ENCODE data around the gene TMC2.
A peak's percentile ranks its signal among the peaks of the same experiment; 100 is the strongest.
"Not testable (repeated sequence)": the region's sequence is repeated elsewhere in the genome, so short reads cannot be mapped to it uniquely, and the experiment has no call there.

The TMC2 gene

GRCh38 chr20:2654831-2655230 is 118.5 kb downstream of the TMC2 start:
- H3K4me3 Mint-ChIP-seq = peak overlapping the region; percentile 95 to 96

DNA sequence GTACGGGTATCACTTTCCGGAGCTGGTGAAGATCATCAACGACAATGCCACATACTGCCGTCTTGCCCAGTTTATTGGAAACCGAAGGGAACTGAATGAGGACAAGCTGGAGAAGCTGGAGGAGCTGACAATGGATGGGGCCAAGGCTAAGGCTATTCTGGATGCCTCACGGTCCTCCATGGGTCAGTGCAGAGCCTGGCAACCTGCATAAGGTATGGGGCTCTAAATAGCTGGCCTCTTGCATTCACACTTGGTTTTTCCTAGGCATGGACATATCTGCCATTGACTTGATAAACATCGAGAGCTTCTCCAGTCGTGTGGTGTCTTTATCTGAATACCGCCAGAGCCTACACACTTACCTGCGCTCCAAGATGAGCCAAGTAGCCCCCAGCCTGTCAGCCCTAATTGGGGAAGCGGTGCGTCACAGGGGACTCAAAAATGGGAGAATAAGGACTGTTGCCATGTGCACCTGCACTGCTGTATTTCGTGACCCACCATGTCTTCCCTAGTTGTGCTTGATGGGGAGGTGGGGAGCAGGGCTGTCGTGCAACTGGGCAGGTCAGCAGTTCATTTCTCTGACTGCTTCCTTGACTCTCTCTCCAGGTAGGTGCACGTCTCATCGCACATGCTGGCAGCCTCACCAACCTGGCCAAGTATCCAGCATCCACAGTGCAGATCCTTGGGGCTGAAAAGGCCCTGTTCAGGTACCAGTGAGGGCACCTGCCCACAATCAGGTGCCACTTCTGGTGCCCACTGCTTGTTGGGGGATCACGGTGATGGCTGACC is 119.2 kb downstream of the TMC2 start:
- ATAC-seq (no peak), DNase-seq (no peak)
- no peaks in the 10 kb centered on the region for H3K9me3 Mint-ChIP-seq
- peak overlapping the region in 1 of 2 donors; percentile 97 for H3K27ac Mint-ChIP-seq
- H3K4me1 Mint-ChIP-seq = peaks cover 62% of the 10 kb centered on the region
- H3K27me3 Mint-ChIP-seq = no peaks in the 10 kb centered on the region
- H3K4me3 Mint-ChIP-seq = peak overlapping the region; percentile 95 to 96

More at GRCh38 chr20:2654831-2655230, 118.5 kb downstream of the TMC2 start:
- Mint-ChIP-seq H3K9me3 (no peaks in the 10 kb centered on the region), H3K4me1 (peaks cover 65% of the 10 kb centered on the region), H3K27ac (peak overlapping the region; percentile 74 to 97), H3K27me3 (no peaks in the 10 kb centered on the region)
- ATAC-seq (no peak), DNase-seq (no peak)

DNA sequence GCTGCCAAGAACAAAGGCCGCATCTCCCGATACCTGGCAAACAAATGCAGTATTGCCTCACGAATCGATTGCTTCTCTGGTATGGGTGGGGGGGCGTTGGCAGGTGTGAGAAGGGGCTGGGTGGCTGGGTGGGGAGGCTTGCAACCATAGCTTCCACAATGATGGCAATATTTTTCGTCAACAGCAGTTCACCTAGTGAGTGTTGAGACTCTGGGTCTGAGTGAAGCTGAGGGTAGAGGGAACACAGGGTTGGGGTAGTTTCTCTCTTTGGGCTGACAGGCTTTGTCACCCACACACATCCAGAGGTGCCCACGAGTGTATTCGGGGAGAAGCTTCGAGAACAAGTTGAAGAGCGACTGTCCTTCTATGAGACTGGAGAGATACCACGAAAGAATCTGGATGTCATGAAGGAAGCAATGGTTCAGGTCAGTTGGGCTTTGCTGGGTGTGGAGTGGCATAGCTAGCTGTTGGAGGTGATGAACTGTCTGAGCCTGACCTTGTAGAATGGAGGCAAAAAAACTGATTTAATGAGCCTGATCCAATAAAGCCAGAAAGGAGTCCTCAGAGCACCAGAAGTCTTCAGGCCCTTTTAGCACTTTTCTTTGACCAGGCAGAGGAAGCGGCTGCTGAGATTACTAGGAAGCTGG is 120.2 kb downstream of the TMC2 start:
- no peak for ATAC-seq
- Mint-ChIP-seq H3K4me3 (peak overlapping the region in 1 of 2 donors; percentile 49), H3K27ac (peak overlapping the region; percentile 66 to 71), H3K9me3 (no peaks in the 10 kb centered on the region), H3K27me3 (no peaks in the 10 kb centered on the region), H3K4me1 (peaks cover 60% of the 10 kb centered on the region)
- DNase-seq = no peak

- no peak for DNase-seq
- peaks cover 66% of the 10 kb centered on the region for H3K4me1 Mint-ChIP-seq
- ATAC-seq = no peak
- H3K9me3 Mint-ChIP-seq = no peaks in the 10 kb centered on the region
- peak overlapping the region in 1 of 2 donors; percentile 75 for H3K27ac Mint-ChIP-seq
- no peak overlapping the region for H3K4me3 Mint-ChIP-seq
- no peaks in the 10 kb centered on the region for H3K27me3 Mint-ChIP-seq
Measured at GRCh38 chr20:2657241-2657640, 120.9 kb downstream of the TMC2 start.

- H3K4me3 Mint-ChIP-seq = no peak overlapping the region
- ATAC-seq (no peak), DNase-seq (no peak)
- no peaks in the 10 kb centered on the region for H3K27me3 Mint-ChIP-seq
- peaks cover 71% of the 10 kb centered on the region for H3K4me1 Mint-ChIP-seq
- no peaks in the 10 kb centered on the region for H3K9me3 Mint-ChIP-seq
- peak overlapping the region in 1 of 2 donors; percentile 75 for H3K27ac Mint-ChIP-seq
Measured at GRCh38 chr20:2657674-2658073, 121.3 kb downstream of the TMC2 start.

DNA sequence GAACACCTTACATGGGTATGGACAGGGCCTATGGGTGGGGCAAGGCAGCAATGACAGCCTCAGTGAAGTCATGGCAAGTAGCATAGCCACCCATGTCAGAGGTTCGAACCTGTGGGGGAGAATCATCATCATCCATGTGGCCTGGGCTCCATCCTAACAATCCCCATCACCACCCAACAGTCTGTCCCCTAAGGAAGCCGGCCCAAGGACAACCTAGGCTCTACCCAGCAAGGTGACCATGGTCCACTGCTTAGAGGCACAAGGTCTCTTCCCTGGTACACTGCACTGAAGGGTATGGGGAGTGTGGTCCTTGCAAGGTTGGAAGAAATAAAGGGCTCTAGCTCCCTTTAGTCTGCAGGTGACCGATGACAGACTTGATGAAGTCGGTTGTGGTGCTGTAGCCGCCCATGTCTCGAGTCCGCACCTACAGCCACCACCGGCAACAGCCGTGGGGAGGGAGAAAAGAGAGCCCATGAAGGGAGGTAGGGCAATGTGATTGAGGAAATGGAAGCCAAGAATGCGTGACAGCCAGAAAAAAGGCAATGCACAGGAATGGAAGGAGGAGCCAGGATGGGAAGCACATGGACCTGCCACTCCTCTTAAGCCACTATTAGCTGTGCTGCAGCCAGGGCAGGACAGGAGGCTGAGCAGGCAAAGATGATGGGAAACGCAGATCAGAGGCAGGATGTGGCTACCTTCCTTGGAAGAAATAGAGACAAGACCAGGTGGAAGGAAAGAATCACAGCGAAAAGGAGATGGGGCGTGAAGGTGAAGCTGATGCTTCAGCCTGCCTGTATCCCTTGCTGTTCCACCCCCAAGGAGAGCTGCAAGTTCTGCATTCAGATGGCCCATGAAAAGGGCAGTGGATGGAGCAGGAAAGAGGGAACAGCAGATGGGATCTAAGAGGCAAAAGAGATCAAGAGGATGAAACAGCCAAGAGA is 122.3 kb downstream of the TMC2 start:
- H3K9me3 Mint-ChIP-seq = no peaks in the 10 kb centered on the region
- ATAC-seq = peak; percentile 39
- DNase-seq = no peak
- H3K4me1 Mint-ChIP-seq = peaks cover 78% of the 10 kb centered on the region
- H3K27me3 Mint-ChIP-seq = no peaks in the 10 kb centered on the region
- H3K27ac Mint-ChIP-seq = peak overlapping the region; percentile 22 to 76
- peak overlapping the region in 1 of 2 donors; percentile 27 for H3K4me3 Mint-ChIP-seq

DNA sequence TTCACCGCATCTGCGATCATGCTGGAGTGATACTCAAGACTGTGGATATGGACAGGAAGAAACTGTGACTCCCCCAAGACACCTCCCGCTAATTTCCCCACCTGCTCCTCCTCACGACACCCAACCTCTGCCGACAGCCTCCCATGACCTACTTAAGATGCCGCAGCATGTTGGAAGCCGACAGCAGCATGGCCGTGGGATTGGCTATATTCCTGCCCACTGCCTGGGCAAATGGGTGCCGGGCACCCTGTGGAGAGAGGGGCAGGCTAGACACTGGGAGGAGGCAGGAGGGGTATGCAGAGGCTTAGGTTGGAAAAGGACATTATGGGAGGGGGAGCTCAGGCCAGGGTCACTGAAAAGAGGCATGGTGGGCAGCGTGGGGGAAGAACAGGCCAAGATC is 123.2 kb downstream of the TMC2 start:
- Mint-ChIP-seq H3K9me3 (no peaks in the 10 kb centered on the region), H3K27me3 (no peaks in the 10 kb centered on the region), H3K4me3 (no peak overlapping the region), H3K4me1 (peaks cover 75% of the 10 kb centered on the region), H3K27ac (peak overlapping the region in 1 of 2 donors; percentile 30)
- no peak for DNase-seq
- no peak for ATAC-seq

DNA sequence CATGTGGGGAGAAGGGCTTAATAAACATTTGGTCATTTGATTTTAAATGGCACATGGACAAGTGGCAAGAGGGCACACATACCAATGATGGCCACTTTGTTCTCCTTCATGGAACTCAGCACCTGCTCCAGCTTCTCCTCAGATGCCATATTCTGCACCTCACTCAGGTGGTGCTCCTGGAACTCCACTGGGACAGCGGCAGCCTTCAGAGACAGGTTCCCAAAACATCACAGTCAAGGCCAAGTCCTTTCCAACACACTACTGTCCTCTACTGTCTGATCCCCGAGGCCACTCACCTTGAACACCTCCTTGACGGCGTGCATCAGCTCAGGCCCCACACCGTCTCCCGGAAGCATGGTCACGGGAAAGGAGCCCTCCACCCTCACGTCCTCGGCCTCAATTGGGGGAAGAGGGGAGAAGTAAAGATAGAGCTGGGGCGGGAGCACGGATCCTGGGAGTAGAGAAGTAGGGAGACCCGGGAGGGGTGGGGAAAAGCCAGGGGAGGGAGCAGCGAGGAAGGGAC is 127.1 kb downstream of the TMC2 start:
- H3K9me3 Mint-ChIP-seq = no peaks in the 10 kb centered on the region
- DNase-seq = no peak
- H3K27ac Mint-ChIP-seq = peak overlapping the region; percentile 96 to 98
- no peaks in the 10 kb centered on the region for H3K27me3 Mint-ChIP-seq
- peak overlapping the region; percentile 90 to 91 for H3K4me3 Mint-ChIP-seq
- ATAC-seq = no peak
- peaks cover 46% of the 10 kb centered on the region for H3K4me1 Mint-ChIP-seq

- no peaks in the 10 kb centered on the region for H3K27me3 Mint-ChIP-seq
Measured at GRCh38 chr20:2663887-2664719, 127.7 kb downstream of the TMC2 start, which contains the start of gene IDH3B. Gene IDH3B (minus strand): TSS chr20:2664216. CDS start chr20:2664188, 28 bp downstream.

DNA sequence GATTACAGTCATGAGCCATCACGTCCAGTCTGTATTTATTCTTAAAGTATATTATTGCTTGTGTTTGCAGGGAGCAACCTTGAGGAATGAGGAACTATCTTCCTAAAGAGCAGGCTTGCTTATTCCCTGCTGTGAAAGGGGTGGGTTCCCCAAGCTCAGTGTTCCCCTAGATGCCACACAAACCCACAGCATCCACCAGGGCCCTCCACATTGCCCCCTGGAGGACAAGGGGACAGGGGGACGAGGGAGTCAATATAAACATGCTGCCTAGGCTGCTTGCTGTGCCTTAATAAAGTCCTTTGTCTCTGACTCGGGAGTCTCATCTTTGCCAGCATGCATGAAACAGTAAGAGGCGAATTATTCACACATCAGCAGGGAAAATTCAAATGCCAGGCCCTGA is 135.6 kb downstream of the TMC2 start:
- Mint-ChIP-seq H3K4me3 (no peak overlapping the region), H3K9me3 (no peaks in the 10 kb centered on the region), H3K27me3 (no peaks in the 10 kb centered on the region), H3K27ac (no peak overlapping the region), H3K4me1 (no peaks in the 10 kb centered on the region)
- peak; percentile 43 for ATAC-seq
- no peak for DNase-seq

More at GRCh38 chr20:2663887-2664719, 127.7 kb downstream of the TMC2 start, which contains the start of gene IDH3B:
- peaks cover 39% of the 10 kb centered on the region for H3K4me1 Mint-ChIP-seq
- H3K9me3 Mint-ChIP-seq = no peaks in the 10 kb centered on the region
- ATAC-seq = peak; percentile 98
- H3K27ac Mint-ChIP-seq = peak within 1 kb of the TSS; percentile 96 to 98
- DNase-seq = peak; percentile 83 to 91
- H3K4me3 Mint-ChIP-seq = peak within 1 kb of the TSS; percentile 90 to 91

DNA sequence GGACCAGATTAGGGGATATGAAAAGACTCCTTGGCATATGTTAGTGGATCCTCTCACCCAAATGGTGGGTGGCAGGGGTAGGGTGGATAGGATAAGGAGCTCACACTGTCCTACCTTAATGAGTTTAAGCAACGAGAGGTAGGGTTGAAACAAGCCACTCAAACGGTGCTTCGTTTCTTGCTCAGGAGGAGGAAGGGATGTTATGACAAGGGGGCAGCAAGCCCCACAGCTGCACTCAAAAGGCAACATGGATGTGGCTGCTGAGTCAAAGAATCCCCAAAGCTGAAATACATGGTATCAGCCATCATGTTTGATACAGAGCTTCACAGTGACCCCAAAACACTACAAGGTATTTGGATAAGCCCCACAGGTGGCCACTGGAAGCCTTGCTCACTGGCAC is 136.1 kb downstream of the TMC2 start:
- no peaks in the 10 kb centered on the region for H3K9me3 Mint-ChIP-seq
- H3K27ac Mint-ChIP-seq = no peak overlapping the region
- no peak for ATAC-seq
- no peak for DNase-seq
- H3K27me3 Mint-ChIP-seq = no peaks in the 10 kb centered on the region
- no peaks in the 10 kb centered on the region for H3K4me1 Mint-ChIP-seq
- H3K4me3 Mint-ChIP-seq = no peak overlapping the region

GRCh38 chr20:2673453-2673852 is 137.1 kb downstream of the TMC2 start:
- Mint-ChIP-seq H3K4me1 (no peaks in the 10 kb centered on the region), H3K27me3 (no peaks in the 10 kb centered on the region), H3K9me3 (no peaks in the 10 kb centered on the region), H3K27ac (no peak overlapping the region), H3K4me3 (no peak overlapping the region)
- no peak for DNase-seq
- no peak for ATAC-seq

- no peak overlapping the region for H3K4me3 Mint-ChIP-seq
- no peaks in the 10 kb centered on the region for H3K9me3 Mint-ChIP-seq
- no peaks in the 10 kb centered on the region for H3K4me1 Mint-ChIP-seq
- H3K27ac Mint-ChIP-seq = no peak overlapping the region
- peaks cover 40% of the 10 kb centered on the region for H3K27me3 Mint-ChIP-seq
- no peak for ATAC-seq
- DNase-seq = no peak
Measured at GRCh38 chr20:2680046-2680445, 143.7 kb downstream of the TMC2 start.

GRCh38 chr20:2682040-2682439 is 145.7 kb downstream of the TMC2 start:
- ATAC-seq, H3K4me1 Mint-ChIP-seq, H3K4me3 Mint-ChIP-seq, DNase-seq, H3K9me3 Mint-ChIP-seq, H3K27ac Mint-ChIP-seq: not testable (repeated sequence)
- peaks cover 44% of the 10 kb centered on the region for H3K27me3 Mint-ChIP-seq
